Activated CD8-positive, alpha-beta memory T cell treated with anti-CD3 and anti-CD28 coated beads for 1 hour (primary cell): ENCODE data around the gene PTGDS.

Source experiments
- DNase-seq, 2 donors: peaks; one replicate each; pipeline ENCODE4 v3.0.0-alpha.2; 2020; ENCODE audit warnings: low read depth in 1 of 2; ENCODE audit errors: extremely low read depth in 1 of 2

PTGDS gene

DNA sequence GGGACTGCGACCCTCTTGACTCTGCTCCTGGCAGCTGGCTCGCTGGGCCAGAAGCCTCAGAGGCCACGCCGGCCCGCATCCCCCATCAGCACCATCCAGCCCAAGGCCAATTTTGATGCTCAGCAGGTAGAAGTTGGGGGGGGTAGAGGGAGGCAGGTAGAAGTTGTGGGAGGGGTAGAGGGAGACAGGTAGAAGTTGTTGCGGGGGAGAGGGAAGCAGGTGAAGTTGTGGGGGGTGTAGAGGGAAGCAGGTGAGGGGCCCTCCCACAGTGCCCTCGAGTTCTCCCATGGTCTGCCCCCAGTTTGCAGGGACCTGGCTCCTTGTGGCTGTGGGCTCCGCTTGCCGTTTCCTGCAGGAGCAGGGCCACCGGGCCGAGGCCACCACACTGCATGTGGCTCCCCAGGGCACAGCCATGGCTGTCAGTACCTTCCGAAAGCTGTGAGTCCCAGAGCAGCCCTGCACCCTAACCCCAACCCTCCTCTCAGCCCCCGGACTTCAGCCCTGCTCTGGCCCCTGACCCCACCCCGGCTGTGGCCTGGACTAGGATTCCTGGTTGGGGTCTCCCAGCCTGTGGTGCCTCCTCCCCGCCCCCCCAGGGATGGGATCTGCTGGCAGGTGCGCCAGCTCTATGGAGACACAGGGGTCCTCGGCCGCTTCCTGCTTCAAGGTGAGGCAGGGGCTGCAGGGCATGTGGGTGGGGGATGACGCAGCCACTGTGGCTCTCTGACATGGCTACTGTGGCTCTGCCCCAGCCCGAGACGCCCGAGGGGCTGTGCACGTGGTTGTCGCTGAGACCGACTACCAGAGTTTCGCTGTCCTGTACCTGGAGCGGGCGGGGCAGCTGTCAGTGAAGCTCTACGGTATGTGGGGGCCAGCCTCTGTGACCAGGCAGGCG is 31.7 kb upstream of the PTGDS start:
- no peak for DNase-seq

DNA sequence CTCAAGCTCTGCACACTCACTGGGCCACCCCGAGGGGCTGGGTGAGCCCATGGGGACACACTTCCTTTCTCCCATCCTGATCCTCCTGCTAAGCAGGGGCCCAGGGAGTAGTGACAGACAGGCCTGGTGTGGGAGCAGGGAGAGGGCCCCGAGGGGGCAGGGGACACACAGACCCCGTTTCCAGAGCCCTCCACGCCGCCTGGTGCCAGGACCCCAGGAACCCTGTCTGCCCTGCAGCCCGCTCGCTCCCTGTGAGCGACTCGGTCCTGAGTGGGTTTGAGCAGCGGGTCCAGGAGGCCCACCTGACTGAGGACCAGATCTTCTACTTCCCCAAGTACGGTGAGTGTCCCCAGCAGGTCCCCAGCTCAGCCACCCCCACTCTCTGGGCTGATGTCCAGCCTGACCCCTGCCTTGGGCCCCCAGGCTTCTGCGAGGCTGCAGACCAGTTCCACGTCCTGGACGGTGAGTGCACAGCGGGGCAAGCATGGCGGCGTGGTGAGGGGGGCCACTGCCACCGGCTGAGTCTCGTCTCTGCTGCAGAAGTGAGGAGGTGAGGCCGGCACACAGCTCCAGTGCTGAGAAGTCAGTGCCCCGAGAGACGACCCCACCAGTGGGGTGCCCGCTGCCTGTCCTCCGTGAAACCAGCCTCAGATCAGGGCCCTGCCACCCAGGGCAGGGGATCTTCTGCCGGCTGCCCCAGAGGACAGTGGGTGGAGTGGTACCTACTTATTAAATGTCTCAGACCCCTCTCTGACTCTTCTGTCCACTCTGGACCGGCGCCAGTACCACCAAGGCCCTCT is 30.9 kb upstream of the PTGDS start:
- no peak for DNase-seq

DNA sequence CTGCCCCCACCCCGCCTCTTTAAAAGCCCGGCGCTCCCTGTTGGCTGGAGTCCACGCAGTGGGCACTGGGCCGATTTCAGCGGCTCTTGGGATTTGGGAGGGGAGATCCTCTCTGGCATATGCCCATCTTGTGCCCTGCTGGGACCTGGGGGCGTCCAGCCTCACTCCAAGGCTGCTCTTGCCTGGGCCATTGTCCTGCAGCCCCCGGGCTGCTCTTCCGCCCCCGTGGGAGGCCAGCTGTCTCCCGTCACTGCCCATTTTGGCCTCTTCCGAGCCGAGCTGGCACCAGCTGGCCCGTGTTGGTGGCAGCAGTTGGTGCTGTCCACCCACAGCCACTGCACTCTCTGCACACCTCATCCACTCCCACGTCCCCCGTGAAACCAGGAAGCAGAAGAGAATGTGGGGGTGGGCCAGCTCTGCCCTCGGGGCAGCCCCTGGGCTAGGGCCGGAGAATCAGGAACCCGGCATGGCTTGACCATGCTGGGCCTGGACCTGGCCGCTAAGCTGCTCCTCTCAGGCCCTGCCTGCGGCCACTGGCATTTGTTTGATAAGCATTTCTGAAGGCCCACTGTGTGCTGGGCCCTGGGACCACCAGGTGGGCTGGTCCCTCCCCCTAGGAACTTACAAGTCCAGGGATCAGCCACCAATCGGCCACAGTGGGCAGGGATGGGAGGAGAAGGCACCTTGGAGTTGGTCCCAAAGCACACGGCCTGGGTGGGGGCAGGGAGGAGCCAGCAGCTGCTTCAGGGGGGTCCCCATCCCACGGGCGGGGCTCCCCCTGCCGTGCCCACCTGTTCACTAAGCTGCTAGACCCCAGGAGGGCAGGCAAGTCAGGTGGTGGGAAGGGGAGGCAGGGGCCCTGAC is 30.0 kb upstream of the PTGDS start:
- DNase-seq: no peak

DNA sequence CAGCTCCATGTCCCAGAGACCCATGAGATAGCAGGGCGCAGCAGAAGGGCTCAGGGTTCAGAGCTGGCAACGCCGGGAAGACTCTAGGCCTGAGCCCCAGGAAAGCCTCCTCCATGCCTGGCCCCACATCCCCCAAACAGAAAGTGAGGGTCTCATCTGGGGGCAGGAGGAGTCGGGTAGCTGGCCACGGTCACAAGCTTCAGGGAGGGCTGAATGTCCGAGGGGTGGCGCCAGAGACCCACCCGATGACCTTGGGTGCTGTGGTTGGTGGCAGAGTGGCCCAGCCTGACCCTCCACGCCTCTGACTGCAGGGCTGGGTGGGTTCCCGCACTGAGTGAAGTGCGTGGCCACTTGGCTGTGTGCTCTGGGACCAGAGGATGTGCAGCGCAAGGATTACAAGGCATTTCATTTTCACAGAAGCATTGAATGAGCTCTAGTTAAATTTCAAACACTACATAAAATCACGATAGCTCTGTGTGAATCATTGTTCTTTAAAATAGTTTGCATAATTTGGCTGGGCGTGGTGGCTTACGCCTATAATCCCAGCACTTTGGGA is 29.3 kb upstream of the PTGDS start:
- DNase-seq: no peak

DNA sequence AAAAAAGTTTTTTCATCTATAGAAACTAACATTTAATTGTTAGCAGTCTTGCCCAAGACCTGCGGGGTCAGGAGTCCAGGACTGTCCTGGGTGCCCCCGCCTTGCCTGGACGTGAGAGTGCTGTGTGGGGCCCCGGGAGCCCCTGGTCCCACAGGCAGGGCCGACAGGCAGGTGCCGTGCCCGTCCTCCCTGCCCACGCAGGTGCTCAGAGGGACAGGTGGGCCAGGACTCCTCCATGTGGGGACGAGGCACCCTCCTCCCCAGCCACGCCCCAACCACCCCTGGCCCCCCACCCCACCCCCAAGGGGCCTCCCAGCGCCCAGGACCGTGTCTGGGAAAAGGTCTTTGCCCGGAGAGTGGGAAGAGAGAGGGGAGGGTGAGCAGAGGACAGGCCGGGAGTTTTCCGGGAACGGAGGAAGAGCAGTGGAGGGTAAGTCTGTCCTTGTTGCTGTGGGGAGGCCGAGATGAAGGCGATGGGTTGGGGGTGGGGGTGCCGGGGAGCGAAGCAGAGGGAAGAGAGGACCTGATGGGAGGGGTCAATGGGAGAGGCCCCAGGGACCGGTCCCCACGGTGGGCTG is 28.0 kb upstream of the PTGDS start:
- no peak for DNase-seq

DNA sequence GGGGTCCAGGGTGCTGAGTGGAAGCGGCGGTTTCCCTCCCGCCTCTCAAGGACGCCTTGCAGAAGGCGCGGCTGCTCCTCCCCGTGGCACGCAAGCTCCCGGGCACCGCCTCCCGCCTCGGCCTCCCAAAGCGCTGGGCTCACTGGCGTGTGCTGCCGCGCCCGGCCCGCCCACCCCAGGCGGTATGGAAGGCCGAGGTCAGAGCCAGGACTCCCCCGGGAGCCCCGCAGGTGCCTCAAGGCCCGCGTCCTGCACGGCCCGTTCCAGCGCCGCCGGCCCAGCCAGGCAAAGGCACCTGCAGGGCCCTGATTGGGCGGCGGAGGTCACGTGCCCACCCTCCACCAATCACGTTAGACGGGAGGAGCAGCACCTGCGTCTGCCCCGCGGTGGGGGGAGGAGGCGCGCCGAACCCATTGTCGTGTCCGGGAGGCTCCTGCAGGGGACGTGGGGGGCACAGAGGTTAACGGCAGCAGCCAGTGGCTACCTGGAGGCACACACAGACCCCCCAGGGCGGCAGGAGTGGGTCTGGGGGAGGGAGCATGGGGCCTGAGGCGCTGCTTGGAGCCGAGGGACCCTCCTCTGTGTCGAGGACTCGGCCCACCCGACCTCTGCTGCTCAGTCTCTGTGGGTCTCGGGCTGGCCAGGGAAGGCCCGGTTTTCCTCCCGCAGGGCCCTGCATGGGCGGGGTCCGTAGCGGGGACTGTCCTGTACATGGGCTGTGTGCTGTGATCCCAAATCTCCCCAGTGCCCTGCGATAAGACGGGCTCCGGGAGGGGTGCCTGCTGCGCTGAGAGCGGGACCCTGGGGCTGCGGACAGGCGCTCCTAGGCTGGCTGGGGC is 27.3 kb upstream of the PTGDS start:
- peak; percentile 95 for DNase-seq

DNA sequence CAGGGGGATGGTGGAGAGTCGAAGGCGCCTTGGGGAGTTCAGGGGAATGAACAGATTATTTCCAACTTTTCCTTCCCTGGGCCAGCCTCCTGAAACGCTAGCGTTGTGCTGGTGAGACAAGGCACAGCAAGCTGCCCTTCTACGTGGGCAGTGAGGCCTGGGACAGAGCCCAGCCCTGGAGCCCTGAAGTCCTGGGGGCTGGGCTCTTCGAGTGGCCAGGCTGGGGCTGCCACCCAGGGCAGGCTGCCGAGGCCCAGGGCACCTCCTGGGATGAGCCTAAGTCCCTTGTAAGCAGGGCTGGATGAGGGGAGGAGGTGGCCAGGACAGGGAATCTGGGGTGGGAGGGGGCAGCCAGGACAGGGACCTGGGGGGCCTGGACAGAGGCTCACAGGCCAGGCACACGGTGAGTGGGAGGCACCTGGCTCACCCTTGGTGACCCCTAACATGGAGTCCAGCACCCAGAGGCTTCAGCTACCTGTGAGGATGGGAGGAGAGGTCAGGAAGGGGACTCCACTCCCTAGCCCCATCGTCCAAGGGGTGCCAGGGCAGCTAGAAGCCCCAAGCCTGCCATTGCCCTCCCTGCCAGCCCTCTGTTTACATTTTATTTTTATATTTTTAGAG is 26.5 kb upstream of the PTGDS start:
- no peak for DNase-seq

DNA sequence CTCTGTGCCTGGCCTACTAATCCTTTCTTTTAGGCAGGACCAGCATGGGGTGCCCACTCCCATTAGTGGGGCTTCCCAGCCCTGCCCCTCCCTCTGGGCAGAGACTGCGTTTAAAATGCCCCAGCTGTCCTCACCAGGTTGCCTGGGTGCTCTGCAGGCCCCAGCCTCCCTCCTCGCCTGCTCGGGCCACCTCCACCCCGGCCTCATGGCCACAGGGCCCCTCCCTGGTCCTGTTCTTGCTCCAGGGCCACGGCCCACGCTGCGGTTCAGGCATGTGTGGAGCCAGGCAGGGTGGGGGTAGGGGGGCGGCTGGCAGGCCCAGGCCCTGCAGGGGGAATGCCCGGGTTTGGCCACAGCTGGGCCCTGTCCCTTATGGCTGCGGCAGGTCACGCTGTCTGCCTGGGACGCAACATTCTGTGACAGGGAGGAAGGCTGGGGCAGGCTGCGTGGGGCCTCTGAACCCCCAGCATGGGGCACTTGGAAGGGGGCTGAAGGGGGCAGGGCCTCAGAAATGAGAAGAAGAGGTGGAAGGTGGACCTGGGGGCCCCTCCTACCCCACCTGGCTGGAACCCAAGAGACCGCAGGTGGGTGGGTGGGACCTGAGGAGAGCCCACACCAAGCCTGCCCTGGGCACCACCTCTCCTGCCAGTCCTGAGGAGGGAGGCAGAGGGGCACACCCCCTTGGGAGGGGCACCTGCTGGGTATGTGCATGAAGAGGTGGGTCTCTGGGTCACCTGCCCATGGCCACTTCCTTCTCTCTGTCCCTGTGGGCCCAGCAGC is 25.6 kb upstream of the PTGDS start, which contains the start of gene LCN12:
Gene LCN12 (plus strand): TSS at position 733 of the 780 bp plus-strand sequence. CDS start 55 bp downstream, outside the sequence.
- DNase-seq: no peak

DNA sequence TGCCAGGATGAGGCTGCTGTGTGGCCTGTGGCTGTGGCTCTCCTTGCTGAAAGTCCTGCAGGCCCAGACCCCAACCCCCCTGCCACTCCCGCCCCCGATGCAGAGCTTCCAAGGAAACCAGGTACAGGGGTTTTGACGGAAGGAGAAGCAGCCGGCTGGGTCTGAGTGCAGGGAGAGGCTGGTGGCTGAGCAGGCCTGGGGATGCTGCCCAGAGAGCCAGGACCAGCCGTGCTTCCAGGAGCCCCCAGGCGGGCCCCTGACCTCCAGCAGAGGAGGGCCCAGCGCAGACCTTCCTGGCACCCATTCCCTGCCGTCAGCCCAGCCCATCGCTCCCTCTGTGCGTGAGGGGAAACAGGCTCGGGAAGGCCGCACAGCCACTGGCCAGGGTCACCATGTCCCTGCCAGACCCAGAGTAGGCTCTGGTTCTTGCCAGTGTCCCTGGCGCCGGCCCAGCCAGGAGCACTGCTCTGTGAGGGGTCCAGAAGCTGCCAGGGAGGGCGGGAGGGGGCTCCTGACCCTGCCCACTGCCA is 24.9 kb upstream of the PTGDS start:
- no peak for DNase-seq

DNA sequence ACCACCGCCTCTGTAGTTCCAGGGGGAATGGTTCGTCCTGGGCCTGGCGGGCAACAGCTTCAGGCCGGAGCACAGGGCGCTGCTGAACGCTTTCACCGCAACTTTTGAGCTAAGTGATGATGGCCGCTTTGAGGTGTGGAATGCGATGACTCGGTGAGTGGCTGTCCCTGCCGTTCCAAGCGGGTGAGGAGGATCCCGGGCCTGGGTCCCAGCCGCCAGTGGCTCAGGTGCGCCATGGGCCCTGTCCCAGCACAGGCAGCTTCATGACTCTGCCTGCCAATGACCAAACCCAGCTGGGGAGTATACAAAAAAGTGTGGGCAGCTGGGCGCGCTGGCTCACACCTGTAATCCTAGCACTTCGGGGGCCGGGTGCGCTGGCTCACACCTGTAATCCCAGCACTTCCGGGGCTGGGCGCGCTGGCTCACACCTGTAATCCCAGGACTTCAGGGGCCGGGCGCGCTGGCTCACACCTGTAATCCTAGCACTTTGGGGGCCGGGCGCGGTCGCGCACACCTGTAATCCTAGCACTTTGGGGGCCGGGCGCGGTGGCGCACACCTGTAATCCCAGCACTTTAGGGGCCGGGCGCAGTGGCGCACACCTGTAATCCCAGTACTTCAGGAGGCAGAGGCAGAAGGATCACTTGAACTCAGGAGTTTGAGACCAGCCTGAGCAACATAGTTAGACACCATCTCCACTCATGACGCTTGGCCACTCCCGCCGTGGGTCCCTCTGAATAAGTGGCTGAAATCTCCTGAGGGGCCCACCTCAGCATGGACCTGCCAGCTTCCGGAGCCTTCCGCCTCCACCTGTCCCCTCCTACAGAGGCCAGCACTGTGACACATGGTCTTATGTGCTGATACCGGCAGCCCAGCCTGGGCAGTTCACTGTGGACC is 24.2 kb upstream of the PTGDS start:
- no peak for DNase-seq

DNA sequence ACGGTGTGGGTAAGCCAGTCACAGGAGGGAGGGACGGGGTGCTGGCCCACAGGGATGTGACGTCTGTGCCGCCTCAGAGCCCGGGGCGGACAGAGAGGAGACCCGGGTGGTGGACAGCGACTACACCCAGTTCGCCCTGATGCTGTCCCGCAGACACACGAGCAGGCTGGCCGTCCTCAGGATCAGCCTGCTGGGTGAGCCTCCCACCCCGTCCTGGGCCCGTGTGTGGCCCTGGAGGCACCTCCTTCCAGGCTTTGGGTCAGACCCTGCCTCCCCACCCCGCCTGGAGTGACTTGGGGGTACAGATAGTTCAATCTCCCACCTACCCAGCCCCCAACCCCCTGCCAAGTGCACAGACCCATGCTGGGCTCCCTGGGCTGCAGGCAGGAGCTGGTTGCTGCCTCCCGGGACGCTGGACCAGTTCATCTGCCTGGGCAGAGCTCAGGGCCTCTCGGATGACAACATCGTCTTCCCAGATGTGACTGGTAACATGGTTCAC is 23.5 kb upstream of the PTGDS start:
- DNase-seq: no peak

DNA sequence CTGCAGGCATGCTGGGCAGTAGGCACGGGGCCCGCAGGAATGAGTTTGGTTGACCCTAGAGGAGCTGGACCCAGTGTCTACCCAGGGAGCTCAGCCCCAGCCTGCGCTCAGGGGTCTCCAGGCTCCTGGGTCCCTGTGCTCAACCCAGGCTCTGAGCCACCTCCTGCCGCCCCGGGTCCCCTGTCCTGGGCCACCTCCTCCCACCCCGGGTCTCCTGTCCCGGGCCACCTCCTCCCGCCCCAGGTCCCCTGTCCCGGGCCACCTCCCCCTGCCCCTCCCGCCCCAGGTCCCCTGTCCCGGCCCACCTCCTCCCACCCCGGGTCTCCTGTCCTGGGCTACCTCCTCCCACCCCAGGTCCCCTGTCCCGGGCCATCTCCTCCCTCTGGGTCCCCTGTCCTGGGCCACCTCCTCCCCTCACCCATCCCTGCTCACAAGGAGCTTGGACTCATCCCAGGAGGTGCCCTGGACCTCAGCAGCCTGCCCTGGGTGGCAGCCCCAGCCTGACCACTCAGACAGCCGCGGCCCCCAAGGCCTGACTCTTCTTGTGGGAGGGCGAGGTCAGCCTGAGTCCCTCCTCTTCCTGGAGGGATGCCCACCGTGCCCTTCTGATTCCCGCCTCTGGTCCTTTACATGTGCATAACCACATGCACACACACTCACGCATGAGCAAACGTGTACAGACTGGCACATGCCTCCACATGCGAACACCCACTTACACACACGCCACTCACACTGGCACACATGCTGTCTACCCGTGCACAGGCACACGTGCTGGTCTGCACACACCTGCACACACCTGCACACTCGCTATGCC is 22.8 kb upstream of the PTGDS start:
- DNase-seq: no peak

DNA sequence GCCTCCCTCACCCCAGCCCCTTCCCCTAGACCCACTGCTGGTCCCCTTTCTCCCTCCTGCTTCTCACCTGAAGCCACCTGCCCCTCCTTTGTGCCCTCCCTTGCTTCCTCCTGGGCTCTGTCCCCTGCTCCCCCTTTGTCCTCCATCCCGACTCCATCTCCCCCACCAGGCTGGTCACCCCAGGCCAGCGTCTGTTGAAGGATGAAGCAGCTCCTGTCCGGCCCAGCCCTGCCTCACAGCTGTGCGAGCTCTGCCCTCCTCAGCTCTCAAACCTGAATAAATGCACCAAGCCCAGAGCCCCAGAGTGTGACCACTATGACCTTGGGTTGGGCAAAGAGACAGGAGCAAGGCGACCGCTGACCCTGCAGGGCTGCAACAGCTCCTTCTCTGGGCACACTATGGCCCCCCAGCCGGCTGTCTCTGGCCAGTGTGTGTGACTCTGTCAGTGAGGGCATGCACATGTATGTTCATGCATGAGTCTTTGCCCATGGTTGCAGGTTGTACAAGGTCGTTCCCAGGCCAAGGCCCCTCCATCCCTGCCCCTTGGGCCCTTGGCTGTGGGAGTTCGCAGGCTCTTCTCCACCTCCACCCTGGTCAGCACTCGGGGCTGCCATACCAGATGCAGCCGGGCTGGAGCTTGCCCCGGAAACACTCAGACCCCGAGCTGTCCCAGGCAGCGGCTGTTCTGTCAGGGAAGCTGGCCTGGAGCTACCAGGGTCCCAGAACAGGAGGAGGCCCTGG is 21.9 kb upstream of the PTGDS start:
- DNase-seq: no peak

DNA sequence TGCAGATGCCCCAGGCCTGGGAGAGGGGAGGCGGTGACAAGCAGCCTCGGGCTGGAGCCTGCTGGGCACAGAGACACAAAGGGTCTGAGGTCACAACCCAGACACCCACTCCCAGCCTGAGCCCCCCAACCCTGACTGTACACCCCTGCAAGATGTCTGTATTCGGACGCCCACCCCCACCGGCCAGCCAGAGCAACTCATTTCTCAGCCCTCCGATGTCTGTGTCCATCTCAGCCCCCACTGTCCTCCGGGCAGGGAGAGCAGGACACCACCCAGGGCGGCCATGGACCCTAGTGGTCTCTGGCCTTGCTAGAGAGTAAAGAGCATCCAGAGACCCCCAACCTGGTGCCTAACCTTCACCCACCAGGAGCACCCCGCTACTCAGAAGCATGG is 21.4 kb upstream of the PTGDS start:
- DNase-seq: no peak

DNA sequence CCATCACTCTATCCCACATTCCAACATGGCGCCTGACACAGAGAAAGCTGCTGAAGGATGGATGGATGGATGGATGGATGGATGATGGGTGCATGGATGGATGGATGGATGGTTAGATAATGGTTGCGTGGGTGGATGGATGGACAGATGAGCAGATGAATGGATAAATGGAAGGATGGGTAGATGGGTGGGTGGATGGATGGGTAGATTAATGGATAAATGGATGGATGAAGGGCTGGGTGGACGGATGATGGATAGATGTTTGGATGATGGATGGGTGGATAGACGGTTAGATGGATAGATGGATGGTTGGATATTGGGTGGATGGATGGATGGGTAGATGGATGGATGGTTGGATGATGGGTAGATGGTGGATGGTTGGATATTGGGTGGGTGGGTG is 20.7 kb upstream of the PTGDS start:
- DNase-seq: no peak
